Spinal cord (tissue), 10 donors: ENCODE results near the gene POT1. TPM values are rescaled to one million over a fixed set of nuclear protein-coding genes. Genes with fewer than 3 reads are reported as not detected.

ENCODE experiments used
- DNase-seq, 6 donors: peaks; one replicate each; pipeline versions ENCODE4 v3.0.0 to v3.0.0-alpha.2; 2013 to 2015; ENCODE audit warnings: low spot score in 6 of 6, low read depth in 4 of 6
- H3K27ac ChIP-seq: one replicate; pipeline ENCODE4 v1.5.1; 2013; ENCODE audit warnings: low read depth, low read length, control low read depth
- H3K27me3 ChIP-seq: one replicate; pipeline ENCODE4 v1.6.1; 2013; ENCODE audit warnings: low read length; ENCODE audit not compliant: control insufficient read depth, insufficient read depth
- H3K36me3 ChIP-seq: one replicate; pipeline ENCODE4 v1.6.1; 2013; ENCODE audit warnings: low read length; ENCODE audit not compliant: control insufficient read depth, insufficient read depth
- H3K4me1 ChIP-seq: one replicate; pipeline ENCODE4 v1.6.1; 2013; ENCODE audit warnings: low read length; ENCODE audit not compliant: control insufficient read depth, insufficient read depth
- H3K4me3 ChIP-seq: one replicate; pipeline ENCODE4 v1.5.1; 2013; ENCODE audit warnings: low read depth, low read length, control low read depth
- H3K9me3 ChIP-seq: one replicate; pipeline ENCODE4 v1.6.1; 2013; ENCODE audit warnings: low read length; ENCODE audit not compliant: control insufficient read depth, insufficient read depth
- WGBS: methylation state at CpG from one replicate; pipeline ENCODE4 v1.1.5; 2013; ENCODE audit warnings: missing lambda C conversion rate; ENCODE audit not compliant: insufficient coverage; 5-methylcytosine and 5-hydroxymethylcytosine counted together
- polyA plus RNA-seq, 2 donors: library from polyadenylated mRNA; unstranded; fragments of 120-200 nt; gene quantifications; one replicate each; pipeline ENCODE4 v1.2.1, GENCODE V29; 2013; ENCODE audit not compliant: insufficient read length in 2 of 2
- total RNA-seq, 2 donors: library from RNA; depleted of rRNA in 1 of 2; stranded (reverse); fragments of 120-200 nt in 1 of 2; fragments of >200 nt in 1 of 2; gene quantifications; one replicate each; pipeline versions ENCODE4 v1.2.3 to v1.2.4, GENCODE V29; 2013 to 2014
- donor health status: healthy.

POT1 gene
- total and polyA plus RNA-seq, 4 donors, result 22.7 to 103 (median 39.5) TPM

GRCh38 chr7:124942399-124942798 is 12.8 kb upstream of the POT1 start:
- Histone ChIP-seq H3K4me3 (no peak overlapping the region), H3K9me3 (no peaks in the 10 kb centered on the region), H3K27ac (no peak overlapping the region), H3K27me3 (no peaks in the 10 kb centered on the region), H3K36me3 (no peaks in the 10 kb centered on the region), H3K4me1 (no peaks in the 10 kb centered on the region)
- DNase-seq, result no peak
- WGBS, result 86% methylated on average over 3 of the region's 4 CpGs

GRCh38 chr7:124940306-124940705 is 10.7 kb upstream of the POT1 start:
- WGBS, result no CpG with 5 or more reads among the region's 2 CpGs
- DNase-seq, result peak in 1 of 6 donors; percentile 22

DNA sequence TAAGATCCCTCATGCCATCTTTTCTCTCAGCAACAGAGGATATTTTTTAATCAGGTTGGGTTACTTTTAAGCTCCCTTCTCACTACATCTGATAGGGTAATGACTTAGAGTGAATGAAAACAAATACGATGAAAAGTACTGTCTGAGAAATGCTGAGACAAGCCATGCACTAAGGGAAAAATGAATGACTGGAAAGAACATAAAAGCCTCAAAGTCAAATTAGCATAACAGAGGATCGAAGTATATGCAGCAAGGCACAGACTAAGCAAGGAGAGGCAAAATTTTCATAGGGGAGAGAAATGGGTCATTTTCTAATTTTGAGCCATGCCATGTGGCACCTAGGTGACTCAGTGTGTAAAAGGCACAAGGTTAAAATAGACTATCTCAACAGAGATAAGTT is 8.5 kb upstream of the POT1 start:
- no peak for DNase-seq
- Histone ChIP-seq H3K4me1 (no peaks in the 10 kb centered on the region), H3K27ac (no peak overlapping the region), H3K9me3 (no peaks in the 10 kb centered on the region), H3K36me3 (no peaks in the 10 kb centered on the region), H3K4me3 (no peak overlapping the region), H3K27me3 (no peaks in the 10 kb centered on the region)
- 94% methylated on average over 2 of the region's 2 CpGs for WGBS

More at GRCh38 chr7:124940306-124940705, 10.7 kb upstream of the POT1 start:
- H3K27me3 ChIP-seq, result no peaks in the 10 kb centered on the region
- no peaks in the 10 kb centered on the region for H3K36me3 ChIP-seq
- no peaks in the 10 kb centered on the region for H3K4me1 ChIP-seq
- H3K4me3 ChIP-seq, result no peak overlapping the region
- H3K9me3 ChIP-seq, result no peaks in the 10 kb centered on the region
- no peak overlapping the region for H3K27ac ChIP-seq

DNA sequence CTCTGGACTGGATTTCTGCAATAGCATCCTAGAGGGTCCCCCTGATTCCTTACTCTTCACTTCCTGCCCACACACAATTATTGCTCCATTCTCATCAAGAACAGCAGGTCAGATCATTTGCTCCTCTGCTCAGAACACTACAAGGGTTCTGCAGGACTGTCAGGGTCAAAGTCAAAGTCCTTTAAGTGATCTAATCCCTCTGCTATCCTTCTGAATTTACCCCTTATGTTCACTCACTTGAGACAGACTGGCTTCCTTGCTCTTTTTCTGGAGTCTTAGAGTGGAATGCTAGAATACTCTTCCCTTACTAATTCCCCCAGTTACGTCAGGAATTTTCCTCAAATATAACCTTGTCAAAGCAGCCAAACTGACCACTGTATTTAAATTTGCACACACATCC is 7.5 kb upstream of the POT1 start:
- H3K36me3 ChIP-seq, result no peaks in the 10 kb centered on the region
- WGBS, result 100% methylated on average over 1 of the region's 1 CpG
- no peak overlapping the region for H3K4me3 ChIP-seq
- no peak overlapping the region for H3K27ac ChIP-seq
- no peak for DNase-seq
- no peaks in the 10 kb centered on the region for H3K27me3 ChIP-seq
- no peaks in the 10 kb centered on the region for H3K4me1 ChIP-seq
- no peaks in the 10 kb centered on the region for H3K9me3 ChIP-seq

GRCh38 chr7:124934841-124935240 is 5.2 kb upstream of the POT1 start:
- Histone ChIP-seq H3K27ac (no peak overlapping the region), H3K36me3 (no peaks in the 10 kb centered on the region), H3K9me3 (no peaks in the 10 kb centered on the region), H3K27me3 (no peaks in the 10 kb centered on the region), H3K4me1 (no peaks in the 10 kb centered on the region), H3K4me3 (no peak overlapping the region)
- no peak for DNase-seq

DNA sequence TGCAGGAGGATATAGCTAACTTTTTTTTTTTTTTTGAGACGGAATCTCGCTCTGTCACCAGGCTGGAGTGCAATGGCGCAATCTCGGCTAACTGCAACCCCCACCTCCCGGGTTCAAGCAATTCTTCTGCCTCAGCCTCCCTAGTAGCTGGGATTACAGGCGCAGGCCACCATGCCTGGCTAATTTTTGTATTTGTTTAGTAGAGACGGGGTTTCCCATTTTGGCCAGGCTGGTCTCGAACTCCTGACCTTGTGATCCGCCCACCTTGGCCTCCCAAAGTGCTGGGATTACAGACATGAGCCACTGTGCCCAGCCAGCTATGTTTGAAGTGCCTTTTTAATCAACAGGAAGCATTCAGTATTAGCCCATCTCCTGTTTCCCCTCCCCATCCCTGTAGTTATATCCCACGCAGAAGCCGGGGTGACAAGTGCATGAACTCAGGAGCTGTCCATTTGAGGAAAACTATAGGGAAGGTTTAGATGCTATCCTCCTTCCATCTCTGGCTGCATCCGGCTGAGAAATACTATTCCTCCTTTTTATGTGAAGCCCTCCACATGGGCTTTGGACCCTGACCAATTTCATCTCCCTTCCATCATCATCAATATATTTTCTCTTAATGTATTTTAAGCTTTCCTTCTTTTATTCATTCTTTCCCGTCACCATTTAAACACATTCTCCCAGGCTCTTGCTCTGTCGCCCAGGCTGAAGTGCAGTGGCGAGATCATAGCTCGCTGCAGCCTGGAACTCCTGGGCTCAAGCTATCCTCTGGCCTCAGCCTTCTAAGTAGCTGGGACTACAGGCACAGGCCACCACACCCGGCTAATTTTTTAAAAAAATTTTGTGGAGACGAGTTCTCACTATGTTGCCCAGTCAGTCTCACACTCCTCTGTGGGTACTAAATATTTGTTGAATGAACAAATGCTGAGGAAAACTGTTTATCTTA is 1.3 kb upstream of the POT1 start:
- no peak overlapping the region for H3K27ac ChIP-seq
- WGBS, result 88% methylated on average over 4 of the region's 18 CpGs

GRCh38 chr7:124930173-124930623 is 573 bp upstream of the POT1 start:
- peak overlapping the region; percentile 69 for H3K27ac ChIP-seq
- no peaks in the 10 kb centered on the region for H3K9me3 ChIP-seq
- no peaks in the 10 kb centered on the region for H3K36me3 ChIP-seq
- no CpG with 5 or more reads among the region's 1 CpG for WGBS
- no peaks in the 10 kb centered on the region for H3K4me1 ChIP-seq
- no peaks in the 10 kb centered on the region for H3K27me3 ChIP-seq
- DNase-seq, result no peak
- H3K4me3 ChIP-seq, result peak overlapping the region; percentile 76

More for the DNA sequence above, 1.3 kb upstream of the POT1 start:
- Histone ChIP-seq H3K4me1 (no peaks in the 10 kb centered on the region), H3K4me3 (no peak overlapping the region), H3K36me3 (no peaks in the 10 kb centered on the region), H3K27me3 (no peaks in the 10 kb centered on the region), H3K9me3 (no peaks in the 10 kb centered on the region)
- peak in 1 of 6 donors; percentile 8 for DNase-seq

DNA sequence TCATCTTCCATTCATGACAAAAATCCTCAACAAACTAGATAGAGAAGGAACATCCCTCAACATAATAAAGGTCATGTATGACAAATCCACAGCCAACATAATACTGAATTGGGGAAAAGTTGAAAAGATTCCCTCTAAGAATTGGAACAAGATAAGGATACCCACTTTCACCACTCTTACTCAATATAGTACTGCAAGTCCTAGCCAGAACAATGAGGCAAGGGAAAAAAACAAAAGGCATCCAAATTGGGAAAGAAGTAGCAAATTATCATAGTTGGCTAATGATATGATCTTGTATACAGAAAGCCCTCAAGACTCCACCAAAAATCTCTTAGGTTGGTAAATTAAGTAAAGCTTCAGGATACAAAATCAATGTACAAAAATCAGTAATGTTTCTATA is 4.7 kb downstream of the POT1 start:
- no peak overlapping the region for H3K27ac ChIP-seq
- H3K27me3 ChIP-seq, result no peaks in the 10 kb centered on the region
- H3K4me3 ChIP-seq, result no peak overlapping the region
- H3K36me3 ChIP-seq, result no peaks in the 10 kb centered on the region
- no peaks in the 10 kb centered on the region for H3K4me1 ChIP-seq
- DNase-seq, result no peak
- no peaks in the 10 kb centered on the region for H3K9me3 ChIP-seq

- Histone ChIP-seq H3K4me3 (no peak overlapping the region), H3K4me1 (no peaks in the 10 kb centered on the region), H3K9me3 (no peaks in the 10 kb centered on the region), H3K27me3 (no peaks in the 10 kb centered on the region), H3K36me3 (no peaks in the 10 kb centered on the region), H3K27ac (no peak overlapping the region)
- DNase-seq, result no peak
Observed at GRCh38 chr7:124922200-124922599, 7.4 kb downstream of the POT1 start.

DNA sequence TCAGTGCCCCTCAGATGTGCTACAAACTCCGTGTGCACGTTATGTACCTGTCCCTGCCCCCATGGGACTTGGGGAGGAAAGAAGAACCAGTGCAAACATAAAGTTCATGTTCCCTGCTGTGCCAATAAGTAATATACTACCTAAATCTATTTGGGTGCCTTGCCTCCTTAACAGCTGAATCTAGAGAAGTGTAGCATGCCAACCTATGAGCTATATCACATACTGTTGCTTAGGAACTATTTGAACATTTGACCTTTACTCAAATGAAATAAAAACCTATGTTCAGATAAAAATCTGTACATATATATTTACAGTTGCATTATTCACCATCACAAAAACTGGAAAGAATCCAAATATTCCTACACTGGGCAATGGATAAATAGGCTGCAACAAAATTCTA is 9.8 kb downstream of the POT1 start:
- H3K27me3 ChIP-seq, result no peaks in the 10 kb centered on the region
- H3K36me3 ChIP-seq, result no peaks in the 10 kb centered on the region
- H3K27ac ChIP-seq, result no peak overlapping the region
- DNase-seq, result no peak
- no peak overlapping the region for H3K4me3 ChIP-seq
- no CpG with 5 or more reads among the region's 2 CpGs for WGBS
- no peaks in the 10 kb centered on the region for H3K4me1 ChIP-seq
- no peaks in the 10 kb centered on the region for H3K9me3 ChIP-seq
